K562 (cell line): Measurements from ENCODE around the gene PDE11A. TPM values are rescaled to one million over a fixed set of nuclear protein-coding genes. Genes with fewer than 3 reads are reported as not detected.

ENCODE experiments used
- ARID3A ChIP-seq: IDR thresholded peaks from 2 replicates; pipeline ENCODE4 v1.6.1; 2012; ENCODE audit warnings: low read depth, low read length, improper control_type of control experiment, borderline replicate concordance
- CBFA2T3 ChIP-seq: fragments of 450-650 bp; IDR thresholded peaks from 2 replicates; pipeline ENCODE4 v1.6.1; 2017
- EP300 ChIP-seq: IDR thresholded peaks from 2 replicates; pipeline ENCODE4 v1.6.1; 2012; ENCODE audit warnings: low read length, improper control_type of control experiment
- ESRRB ChIP-seq: fragments of 250-450 bp; sonication (Bioruptor Pico); IDR thresholded peaks from 2 replicates; pipeline ENCODE4 v1.5.0; 2020; ENCODE audit warnings: mild to moderate bottlenecking, moderate library complexity, borderline replicate concordance
- ETS2 ChIP-seq: IDR thresholded peaks from 2 replicates; pipeline ENCODE4 v1.6.1; 2016; ENCODE audit warnings: borderline replicate concordance, missing genetic modification characterization, mild to moderate bottlenecking, moderate library complexity, missing compliant biosample characterization; ENCODE audit not compliant: poor library complexity, severe bottlenecking
- FOSL1 ChIP-seq: fragments of 200-800 bp; sonication (Bioruptor generic); conservative IDR thresholded peaks from 2 replicates; pipeline ENCODE4 v1.6.1; 2016; ENCODE audit warnings: missing genetic modification characterization, missing compliant biosample characterization
- HMG20B ChIP-seq: fragments of 250-450 bp; sonication (Bioruptor Pico); IDR thresholded peaks from 2 replicates; pipeline ENCODE4 v1.5.0; 2021; ENCODE audit warnings: mild to moderate bottlenecking
- IRF1 ChIP-seq: sonication (generic); formaldehyde crosslinking; IDR thresholded peaks from 2 replicates; pipeline ENCODE4 v1.8.0; 2022; ENCODE audit warnings: missing genetic modification reagents, mild to moderate bottlenecking, borderline replicate concordance
- MGA ChIP-seq: fragments of 450-650 bp; IDR thresholded peaks from 2 replicates; pipeline ENCODE4 v1.6.1; 2016; ENCODE audit warnings: mild to moderate bottlenecking, moderate library complexity
- NCOA6 ChIP-seq: fragments of 450-650 bp; IDR thresholded peaks from 2 replicates; pipeline ENCODE4 v1.6.1; 2017; ENCODE audit warnings: mild to moderate bottlenecking
- PML ChIP-seq: IDR thresholded peaks from 2 replicates; pipeline ENCODE4 v1.6.1; 2012; ENCODE audit warnings: low read length, inconsistent platforms
- RB1 ChIP-seq: fragments of 450-650 bp; IDR thresholded peaks from 2 replicates; pipeline ENCODE4 v1.6.1; 2017; ENCODE audit warnings: low read depth, mild to moderate bottlenecking
- SOX6 ChIP-seq: fragments of 450-650 bp; IDR thresholded peaks from 2 replicates; pipeline ENCODE4 v1.6.1; 2014; ENCODE audit warnings: mild to moderate bottlenecking
- TRIM24 ChIP-seq, 2 experiments: fragments of 450-650 bp; IDR thresholded peaks; 2 replicates each; pipeline ENCODE4 v1.6.1; 2016
- U2AF2 ChIP-seq: fragments of 200-400 bp; formaldehyde crosslinking; optimal IDR thresholded peaks from 2 replicates; pipeline ENCODE3; 2017; ENCODE audit warnings: low read depth, mild to moderate bottlenecking, low read length
- ZFP36 ChIP-seq: fragments of 150-350 bp; IDR thresholded peaks from 2 replicates; pipeline ENCODE4 v1.6.1; 2018; ENCODE audit warnings: low read length, low read depth; ENCODE audit not compliant: partially characterized antibody
- ZNF764 ChIP-seq: fragments of 250-450 bp; sonication (Bioruptor Pico); IDR thresholded peaks from 2 replicates; pipeline ENCODE4 v1.4.0; 2020; ENCODE audit warnings: low read depth, mild to moderate bottlenecking, moderate library complexity
- polyA plus RNA-seq, 8 experiments: library from polyadenylated mRNA; depleted of rRNA in 4 of 8; stranded (reverse) in 5 of 8; unstranded in 3 of 8; fragments of >200 nt; fragmentation: Nextera tagmentation in 2 of 8; fragmentation: Illumina TruSeq in 1 of 8; extraction: Ambion mirVana in 2 of 8; extraction: Trizol in 1 of 8; gene quantifications; 2 replicates each; pipeline versions ENCODE4 v1.2.1 to v1.2.3, GENCODE V29; 2011 to 2014; ENCODE audit warnings: inconsistent platforms in 1 of 8, missing spikeins in 1 of 8
- total RNA-seq, 7 experiments: library from RNA; depleted of rRNA in 6 of 7; stranded (reverse); fragments of >200 nt in 6 of 7; fragmentation: Illumina TruSeq in 2 of 7; extraction: Trizol in 2 of 7; gene quantifications; 2 replicates each; pipeline versions ENCODE4 v1.2.1 to v1.2.3, GENCODE V29; 2011 to 2021; ENCODE audit warnings: low replicate concordance in 1 of 7

The PDE11A gene
- total and polyA plus RNA-seq, 9 of the 15 experiments (the other 6 are each of a cell fraction or from before 2014, with no cell fraction given), result 3.2 to 22.1 (median 5.7) TPM

- TF ChIP-seq MGA, result no peak
- TF ChIP-seq RB1, result no peak
- no peak for TF ChIP-seq ETS2 (tag)
- TF ChIP-seq EP300, result 0 out of 2 replicates have a peak, but pooled peaks have one; percentile 43
- TF ChIP-seq HMG20B, result no peak
- TF ChIP-seq ARID3A, result 0 out of 2 replicates have a peak, but pooled peaks have one; percentile 42
- TF ChIP-seq TRIM24 (IDR thresholded peaks at IDR 0.05), result peak; percentile 31 to 64; a peak in 1 of 4 replicates
- TF ChIP-seq PML, result no peak
- TF ChIP-seq IRF1 (CRISPR knock-in tag), result no peak
- TF ChIP-seq U2AF2, result no peak
- peak; percentile 19 for TF ChIP-seq ZFP36
- TF ChIP-seq ZNF764 (CRISPR knock-in tag), result no peak
- TF ChIP-seq ESRRB (CRISPR knock-in tag), result no peak
- peak; percentile 87 for TF ChIP-seq SOX6
- TF ChIP-seq FOSL1 (tag), result peak; percentile 83
- TF ChIP-seq NCOA6, result no peak
- TF ChIP-seq CBFA2T3, result peak; percentile 48
These were observed 406.2 kb downstream of the PDE11A start (continued) for GRCh38 chr2:177666408-177666807.
